ENCODE measurements around the gene FAAH.

DNA sequence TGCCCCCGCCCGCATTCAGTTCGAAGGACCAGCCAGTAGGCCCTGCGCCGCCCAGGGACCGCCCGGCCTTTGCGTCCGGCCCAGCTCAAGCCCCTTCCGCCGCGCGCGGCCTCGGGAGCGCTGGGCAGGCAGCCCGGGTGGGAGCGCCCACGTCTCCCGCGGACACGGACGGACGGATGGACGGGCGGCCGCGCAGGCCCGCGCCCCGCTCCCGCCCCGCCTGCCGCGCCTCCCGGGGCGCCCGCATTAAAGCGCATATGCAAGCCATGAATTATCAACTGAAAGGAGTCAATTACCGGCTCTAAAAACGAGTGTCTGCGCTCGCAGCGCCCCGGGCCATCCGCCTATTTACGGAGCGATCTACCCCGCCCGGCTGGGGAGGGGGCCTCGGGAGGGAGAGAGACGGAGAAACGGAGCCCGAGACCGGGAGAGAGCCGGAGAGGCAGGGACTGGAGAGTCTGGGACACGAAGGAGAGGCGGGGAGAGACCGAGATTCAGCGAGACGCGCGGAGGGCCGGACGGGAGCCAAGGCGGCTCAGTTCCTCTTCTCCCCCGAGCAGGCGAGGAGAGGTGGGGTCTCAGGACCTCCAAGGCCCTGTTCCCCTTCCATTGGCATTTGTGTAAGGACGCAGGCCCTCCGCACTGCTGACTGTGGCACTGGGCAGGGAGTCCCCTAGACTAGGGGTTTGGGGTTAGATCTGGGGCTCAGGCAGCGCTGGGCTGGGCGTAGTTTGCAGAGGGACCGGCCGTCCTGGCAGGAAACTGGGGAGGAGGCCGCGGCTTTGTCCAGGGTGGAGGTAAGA lies 54.2 kb downstream of the FAAH start:
- TF ChIP-seq, protein P1, sequence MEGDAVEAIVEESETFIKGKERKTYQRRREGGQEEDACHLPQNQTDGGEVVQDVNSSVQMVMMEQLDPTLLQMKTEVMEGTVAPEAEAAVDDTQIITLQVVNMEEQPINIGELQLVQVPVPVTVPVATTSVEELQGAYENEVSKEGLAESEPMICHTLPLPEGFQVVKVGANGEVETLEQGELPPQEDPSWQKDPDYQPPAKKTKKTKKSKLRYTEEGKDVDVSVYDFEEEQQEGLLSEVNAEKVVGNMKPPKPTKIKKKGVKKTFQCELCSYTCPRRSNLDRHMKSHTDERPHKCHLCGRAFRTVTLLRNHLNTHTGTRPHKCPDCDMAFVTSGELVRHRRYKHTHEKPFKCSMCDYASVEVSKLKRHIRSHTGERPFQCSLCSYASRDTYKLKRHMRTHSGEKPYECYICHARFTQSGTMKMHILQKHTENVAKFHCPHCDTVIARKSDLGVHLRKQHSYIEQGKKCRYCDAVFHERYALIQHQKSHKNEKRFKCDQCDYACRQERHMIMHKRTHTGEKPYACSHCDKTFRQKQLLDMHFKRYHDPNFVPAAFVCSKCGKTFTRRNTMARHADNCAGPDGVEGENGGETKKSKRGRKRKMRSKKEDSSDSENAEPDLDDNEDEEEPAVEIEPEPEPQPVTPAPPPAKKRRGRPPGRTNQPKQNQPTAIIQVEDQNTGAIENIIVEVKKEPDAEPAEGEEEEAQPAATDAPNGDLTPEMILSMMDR (IDR thresholded peaks at IDR 0.05) = no peak
- TF ChIP-seq POLR2A (IDR thresholded peaks at IDR 0.05) = no peak
